OCI-LY7 (cell line): ENCODE measurements around the gene GTF2I. TPM values are rescaled to one million over a fixed set of nuclear protein-coding genes. Genes with fewer than 3 reads are reported as not detected.
A peak's percentile ranks its signal among the peaks of the same experiment; 100 is the strongest.

ENCODE experiments used
- BruUV-seq: library from RNA; stranded (reverse); fragments of 400-500 nt; replicated peaks from 2 replicates; lab custom pipeline; 2021; lab: Mats Ljungman, UMichigan
- CTCF ChIA-PET: fragments of 300-600 bp; sonication (Branson Sonifier 250); formaldehyde crosslinking; loops from one replicate; lab custom pipeline; 2022; ENCODE audit warnings: antibody characterized with exemption; ENCODE audit not compliant: unreplicated experiment; lab: Charles Lee
- POLR2A ChIA-PET: fragments of 300-600 bp; sonication (Branson Sonifier 250); formaldehyde crosslinking; loops from one replicate; lab custom pipeline; 2022; ENCODE audit warnings: antibody characterized with exemption; lab: Charles Lee
- DNase-seq: peaks from one replicate; pipeline ENCODE4 v3.0.0-alpha.2; 2015; ENCODE audit warnings: low spot score
- H2AFZ ChIP-seq: fragments of 200-600 bp; sonication (generic), shearing (Covaris generic); 2 replicates; pipeline ENCODE4 v1.6.1; 2014; ENCODE audit warnings: mild to moderate bottlenecking, antibody characterized with exemption, low read length, moderate library complexity
- H3K27ac ChIP-seq: fragments of 200-600 bp; sonication (generic); 2 replicates; pipeline ENCODE4 v1.5.1; 2014; ENCODE audit warnings: mixed run types, low read depth, mild to moderate bottlenecking, moderate library complexity, low read length, inconsistent platforms; ENCODE audit not compliant: poor library complexity, severe bottlenecking
- H3K36me3 ChIP-seq: fragments of 200-600 bp; sonication (generic); 2 replicates; pipeline ENCODE4 v1.6.1; 2014; ENCODE audit warnings: mild to moderate bottlenecking, antibody characterized with exemption, low read length, moderate library complexity, mixed read lengths; ENCODE audit not compliant: insufficient read depth
- H3K4me1 ChIP-seq: fragments of 200-600 bp; sonication (generic); 2 replicates; pipeline ENCODE4 v1.5.1; 2014; ENCODE audit warnings: mild to moderate bottlenecking, low read length; ENCODE audit not compliant: insufficient read depth, poor library complexity, severe bottlenecking
- H3K4me2 ChIP-seq: fragments of 200-600 bp; sonication (generic); 2 replicates; pipeline ENCODE4 v1.6.1; 2014; ENCODE audit warnings: mild to moderate bottlenecking, low read length
- H3K4me3 ChIP-seq: fragments of 200-600 bp; sonication (generic); 2 replicates; pipeline ENCODE4 v1.5.1; 2014; ENCODE audit warnings: mild to moderate bottlenecking, low read depth, low read length; ENCODE audit not compliant: poor library complexity, severe bottlenecking
- H3K79me2 ChIP-seq: fragments of 200-600 bp; sonication (generic); 2 replicates; pipeline ENCODE4 v1.6.1; 2016; ENCODE audit warnings: low read depth, mild to moderate bottlenecking, low read length, moderate library complexity, mixed read lengths; ENCODE audit not compliant: insufficient read depth
- H3K9me2 ChIP-seq: fragments of 200-600 bp; sonication (generic); 2 replicates; pipeline ENCODE4 v1.6.1; 2016; ENCODE audit warnings: mild to moderate bottlenecking, low read length, mixed read lengths; ENCODE audit not compliant: insufficient read depth
- H3K9me3 ChIP-seq: fragments of 200-600 bp; sonication (generic); 2 replicates; pipeline ENCODE4 v1.6.1; 2014; ENCODE audit warnings: mild to moderate bottlenecking, mixed run types, low read length, mixed read lengths
- H4K20me1 ChIP-seq: fragments of 200-600 bp; sonication (generic); 2 replicates; pipeline ENCODE4 v1.6.1; 2014; ENCODE audit warnings: mild to moderate bottlenecking, antibody characterized with exemption, low read length, moderate library complexity, mixed read lengths; ENCODE audit not compliant: insufficient read depth
- CTCF ChIP-seq: fragments of 200-600 bp; sonication (generic); conservative IDR thresholded peaks from 2 replicates; pipeline ENCODE4 v1.5.1; 2014; ENCODE audit warnings: mild to moderate bottlenecking, antibody characterized with exemption, low read length, moderate library complexity, mixed read lengths
- EZH2phosphoT487 ChIP-seq: fragments of 200-600 bp; sonication (generic); IDR thresholded peaks from 2 replicates; pipeline ENCODE4 v1.6.1; 2018; ENCODE audit warnings: low read depth, borderline replicate concordance, mild to moderate bottlenecking, mixed run types, antibody characterized with exemption, low read length, moderate library complexity, mixed read lengths
- intact Hi-C: fragments of 100-400 bp; cut with micrococcal nuclease; formaldehyde crosslinking; loops from one replicate; pipeline ENCODE4 v1.10.0; 2022; ENCODE audit not compliant: unreplicated experiment
- total RNA-seq, 2 experiments: library from RNA; depleted of rRNA in 1 of 2; stranded (reverse); fragments of >200 nt in 1 of 2; shearing (Covaris generic) in 1 of 2; gene quantifications; 2 replicates each; pipeline ENCODE4 v1.2.3, GENCODE V29; 2014 to 2022

Gene GTF2I
- total RNA-seq, 2 experiments from 2014 or later: 188 to 269 TPM

GRCh38 chr7:74682829-74683228, 25.3 kb downstream of the GTF2I start:
- intact Hi-C loops: no loop called here
- CTCF ChIA-PET: no interaction called here

GRCh38 chr7:74683799-74684198, 26.3 kb downstream of the GTF2I start:
- Histone ChIP-seq H3K4me3 (no peak overlapping the region), H3K27ac (no peak overlapping the region), H2AFZ (no peak overlapping the region), H3K9me2 (no peaks in the 10 kb centered on the region), H3K9me3 (no peaks in the 10 kb centered on the region), H3K4me2 (no peak overlapping the region), H3K79me2 (peaks cover 99% of the 10 kb centered on the region), H3K36me3 (peaks cover 73% of the 10 kb centered on the region), H3K4me1 (no peaks in the 10 kb centered on the region), H4K20me1 (no peaks in the 10 kb centered on the region; the same call in 1 of the 2 replicates)
- TF ChIP-seq EZH2phosphoT487: no peak
- no peak for TF ChIP-seq CTCF
- no TSS peak for BruUV-seq
- POLR2A ChIA-PET: no interaction called here
- no peak for DNase-seq
- CTCF ChIA-PET: no interaction called here
- intact Hi-C loops: no loop called here

More at GRCh38 chr7:74682829-74683228, 25.3 kb downstream of the GTF2I start:
- H3K4me3 ChIP-seq: no peak overlapping the region
- peaks cover 99% of the 10 kb centered on the region for H3K79me2 ChIP-seq
- no peak overlapping the region for H2AFZ ChIP-seq
- no peaks in the 10 kb centered on the region for H3K9me2 ChIP-seq
- BruUV-seq: TSS peak; percentile 41
- POLR2A ChIA-PET: interaction anchor here (0.8 to 1.8 kb wide), 4 partner anchors 11 to 18 kb away, joined by 3 to 5 read pairs (median 3); no protein-coding TSS in a partner anchor
- DNase-seq: no peak
- TF ChIP-seq CTCF (no peak), EZH2phosphoT487 (no peak)
- no peak overlapping the region for H3K27ac ChIP-seq
- H3K4me2 ChIP-seq: no peak overlapping the region
- H3K36me3 ChIP-seq: peaks cover 77% of the 10 kb centered on the region
- no peaks in the 10 kb centered on the region for H3K4me1 ChIP-seq
- no peaks in the 10 kb centered on the region; the same call in 1 of the 2 replicates for H4K20me1 ChIP-seq
- no peaks in the 10 kb centered on the region for H3K9me3 ChIP-seq

GRCh38 chr7:74684473-74684872, 27.0 kb downstream of the GTF2I start:
- intact Hi-C loops: no loop called here
- Histone ChIP-seq H3K79me2 (peaks cover 98% of the 10 kb centered on the region), H3K4me3 (no peak overlapping the region), H2AFZ (no peak overlapping the region), H3K4me1 (no peaks in the 10 kb centered on the region), H3K9me3 (no peaks in the 10 kb centered on the region), H3K36me3 (peaks cover 73% of the 10 kb centered on the region), H3K4me2 (no peak overlapping the region), H4K20me1 (no peaks in the 10 kb centered on the region; the same call in 1 of the 2 replicates), H3K27ac (no peak overlapping the region), H3K9me2 (no peaks in the 10 kb centered on the region)
- CTCF ChIA-PET: no interaction called here
- BruUV-seq: no TSS peak
- POLR2A ChIA-PET: no interaction called here
- TF ChIP-seq CTCF: no peak
- no peak for TF ChIP-seq EZH2phosphoT487
- DNase-seq: no peak
